Panc1 (cell line): Measurements from ENCODE around the gene CD22. TPM values are rescaled to one million over a fixed set of nuclear protein-coding genes. Genes with fewer than 3 reads are reported as not detected.

Experiments used
- ATAC-seq: fragments of 200-7000 bp; cut with Tn5 transposase; 2 replicates; pipeline ENCODE4 v1.9.1; 2020; ENCODE audit warnings: mild to moderate bottlenecking, moderate library complexity
- BruUV-seq: library from RNA; stranded (reverse); fragments of 400-500 nt; replicated peaks from 2 replicates; lab custom pipeline; 2021; lab: Mats Ljungman, UMichigan
- CTCF ChIA-PET: fragments of 300-600 bp; sonication (Branson Sonifier 250); formaldehyde crosslinking; loops from one replicate; lab custom pipeline; 2022; ENCODE audit warnings: antibody characterized with exemption; lab: Charles Lee
- POLR2A ChIA-PET: fragments of 300-600 bp; sonication (Branson Sonifier 250); formaldehyde crosslinking; loops from one replicate; lab custom pipeline; 2022; ENCODE audit warnings: antibody characterized with exemption; lab: Charles Lee
- DNase-seq: peaks from one replicate; pipeline ENCODE4 v3.0.0-alpha.2; 2010; ENCODE audit warnings: low read depth, low spot score
- H3K27ac ChIP-seq: 2 replicates; pipeline ENCODE4 v1.5.1; 2011; ENCODE audit warnings: mild to moderate bottlenecking, low read length, inconsistent platforms
- H3K27me3 ChIP-seq: fragments of 200-500 bp; sonication (Bioruptor generic); 2 replicates; pipeline ENCODE4 v1.6.0; 2014; ENCODE audit warnings: low read length, inconsistent platforms; ENCODE audit not compliant: control insufficient read depth, insufficient read depth
- H3K36me3 ChIP-seq: fragments of 200-500 bp; sonication (Bioruptor generic); 2 replicates; pipeline ENCODE4 v1.5.1; 2014; ENCODE audit warnings: inconsistent platforms, mild to moderate bottlenecking, low read length, moderate library complexity; ENCODE audit not compliant: control insufficient read depth, insufficient read depth
- H3K4me1 ChIP-seq: 2 replicates; pipeline ENCODE4 v1.5.1; 2011; ENCODE audit warnings: inconsistent platforms, mild to moderate bottlenecking, low read length, moderate library complexity; ENCODE audit not compliant: control insufficient read depth, insufficient read depth
- H3K4me3 ChIP-seq, 2 experiments: 2 replicates each; pipeline ENCODE4 v1.5.1; 2011 to 2012; ENCODE audit warnings: low read depth in 2 of 2, low read length in 2 of 2, mild to moderate bottlenecking in 2 of 2, inconsistent platforms in 1 of 2, moderate library complexity in 1 of 2
- H3K9me3 ChIP-seq: fragments of 200-500 bp; sonication (Bioruptor generic); 2 replicates; pipeline ENCODE4 v1.5.1; 2014; ENCODE audit warnings: low read depth, mild to moderate bottlenecking, inconsistent platforms, low read length, moderate library complexity; ENCODE audit not compliant: control insufficient read depth, insufficient read depth
- CTCF ChIP-seq: fragments of 450-650 bp; IDR thresholded peaks from 2 replicates; pipeline ENCODE4 v1.5.1; 2017; ENCODE audit warnings: mild to moderate bottlenecking
- POLR2AphosphoS5 ChIP-seq: IDR thresholded peaks from 2 replicates; pipeline ENCODE4 v1.6.1; 2012; ENCODE audit warnings: mild to moderate bottlenecking, low read depth, low read length, moderate library complexity
- REST ChIP-seq, 2 experiments: IDR thresholded peaks; 2 replicates each; pipeline ENCODE4 v1.6.1; 2011 to 2012; ENCODE audit warnings: low read depth in 2 of 2, control low read depth in 1 of 2, low read length in 1 of 2, mild to moderate bottlenecking in 1 of 2, moderate library complexity in 1 of 2; ENCODE audit not compliant: insufficient read depth in 1 of 2
- SIN3A ChIP-seq: IDR thresholded peaks from 2 replicates; pipeline ENCODE4 v1.6.1; 2012; ENCODE audit warnings: low read depth, mild to moderate bottlenecking, low read length, moderate library complexity, borderline replicate concordance; ENCODE audit not compliant: insufficient read depth
- TCF7L2 ChIP-seq: IDR thresholded peaks from 2 replicates; pipeline ENCODE4 v1.6.1; 2011; ENCODE audit warnings: mild to moderate bottlenecking, low read depth, low read length, inconsistent platforms
- in situ Hi-C: cut with HindIII; loops from 2 replicates; pipeline ENCODE4 v1.10.0; 2016; ENCODE audit warnings: low sequenced_read_pairs, low pct_unique_long_range_greater_than_20kb
- intact Hi-C: fragments of 100-400 bp; cut with micrococcal nuclease; formaldehyde crosslinking; loops from one replicate; pipeline ENCODE4 v1.10.0; 2022; ENCODE audit not compliant: unreplicated experiment
- total RNA-seq: library from RNA; stranded (reverse); gene quantifications from one replicate; pipeline ENCODE4 v1.2.1, GENCODE V29; 2021; ENCODE audit not compliant: unreplicated experiment

The CD22 gene
- total RNA-seq, 1 experiment from 2014 or later, result 0.74 TPM

- no peak overlapping the region for H3K4me3 ChIP-seq
- TF ChIP-seq POLR2AphosphoS5 (no peak), CTCF (no peak), TCF7L2 (no peak; the same call in 1 of the 2 replicates), SIN3A (no peak), REST (IDR thresholded peaks at IDR 0.05; ENCODE audit: insufficient read depth in 1 of 2, low read depth in 2 of 2, low read length in 1 of 2) (no peak)
- ChIA-PET CTCF (no interaction called here), POLR2A (interaction anchor here (0.6 kb wide), 1 partner anchor 265 kb away, joined by 8 read pairs; no protein-coding TSS in a partner anchor)
- H3K36me3 ChIP-seq, result no peaks in the 10 kb centered on the region
- peaks cover 16% of the 10 kb centered on the region for H3K9me3 ChIP-seq
- ATAC-seq (no peak; the same call in 1 of the 2 replicates), DNase-seq (no peak)
- intact Hi-C loops (no loop called here), in situ Hi-C loops (no loop called here)
- H3K27ac ChIP-seq, result no peak overlapping the region
- H3K27me3 ChIP-seq, result peaks cover 2% of the 10 kb centered on the region; the same call in 1 of the 2 replicates
- H3K4me1 ChIP-seq, result no peaks in the 10 kb centered on the region
- no TSS peak for BruUV-seq
These were observed 59.5 kb downstream of the CD22 start for GRCh38 chr19:35388277-35389054.

- ChIA-PET POLR2A (interaction anchor here (0.6 kb wide), 1 partner anchor 264 kb away, joined by 8 read pairs; no protein-coding TSS in a partner anchor), CTCF (no interaction called here)
- in situ Hi-C loops, result no loop called here
- no TSS peak for BruUV-seq
- Histone ChIP-seq H3K9me3 (peaks cover 16% of the 10 kb centered on the region), H3K4me1 (no peaks in the 10 kb centered on the region), H3K27ac (no peak overlapping the region), H3K27me3 (no peaks in the 10 kb centered on the region), H3K36me3 (no peaks in the 10 kb centered on the region), H3K4me3 (no peak overlapping the region)
- intact Hi-C loops, result no loop called here
- TF ChIP-seq CTCF (no peak), TCF7L2 (no peak), POLR2AphosphoS5 (no peak), REST (IDR thresholded peaks at IDR 0.05; ENCODE audit: insufficient read depth in 1 of 2, low read depth in 2 of 2, low read length in 1 of 2) (no peak), SIN3A (no peak)
- ATAC-seq, result no peak
- DNase-seq, result no peak
These were observed 60.3 kb downstream of the CD22 start for GRCh38 chr19:35389192-35389861.
